GM12878 (cell line): ENCODE data around the gene DACH1.

Source experiments
- CEBPB ChIP-seq, 2 experiments: fragments of 150-350 bp in 1 of 2; IDR thresholded peaks; 2 replicates each; pipeline ENCODE4 v1.6.1; 2012 to 2014; ENCODE audit warnings: low read depth in 2 of 2, low read length in 2 of 2, borderline replicate concordance in 1 of 2, inconsistent platforms in 1 of 2
- EZH2 ChIP-seq: IDR thresholded peaks from 2 replicates; pipeline ENCODE4 v1.6.1; 2012; ENCODE audit warnings: low read depth, mild to moderate bottlenecking, control low read depth, inconsistent platforms, low read length, borderline replicate concordance; ENCODE audit not compliant: control insufficient read depth
- IKZF1 ChIP-seq: fragments of 450-650 bp; conservative IDR thresholded peaks from 2 replicates; pipeline ENCODE4 v1.6.1; 2017; ENCODE audit warnings: antibody characterized with exemption, mild to moderate bottlenecking
- MYC ChIP-seq: IDR thresholded peaks from 2 replicates; pipeline ENCODE4 v1.6.1; 2011; ENCODE audit warnings: mild to moderate bottlenecking, low read length, moderate library complexity, inconsistent platforms; ENCODE audit not compliant: insufficient read depth, insufficient replicate concordance, insufficient read length, severe bottlenecking
- TF ChIP-seq, protein P1 (sequence below): fragments of 450-650 bp; IDR thresholded peaks from 2 replicates; pipeline ENCODE4 v1.6.1; 2016; ENCODE audit warnings: mild to moderate bottlenecking

DNA sequence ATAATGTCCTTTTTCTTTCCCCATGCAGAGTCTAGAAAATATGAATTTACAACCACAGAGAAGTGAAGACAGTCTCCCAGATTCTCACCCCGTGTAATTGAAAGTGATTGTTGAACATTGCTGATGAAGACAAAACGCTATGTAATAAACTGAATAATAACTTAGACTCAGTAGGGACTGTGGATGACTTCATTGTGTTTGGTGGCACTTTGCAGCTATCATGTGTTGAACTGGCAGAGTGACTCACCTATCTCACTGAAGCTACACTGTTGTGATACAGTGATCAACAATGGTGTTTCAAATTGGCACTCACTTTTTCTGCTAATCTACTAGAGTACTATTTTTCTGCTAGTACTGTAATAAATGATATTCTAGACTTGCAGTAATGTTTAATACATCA is 261.3 kb downstream of the DACH1 start:
- TF ChIP-seq, protein P1, sequence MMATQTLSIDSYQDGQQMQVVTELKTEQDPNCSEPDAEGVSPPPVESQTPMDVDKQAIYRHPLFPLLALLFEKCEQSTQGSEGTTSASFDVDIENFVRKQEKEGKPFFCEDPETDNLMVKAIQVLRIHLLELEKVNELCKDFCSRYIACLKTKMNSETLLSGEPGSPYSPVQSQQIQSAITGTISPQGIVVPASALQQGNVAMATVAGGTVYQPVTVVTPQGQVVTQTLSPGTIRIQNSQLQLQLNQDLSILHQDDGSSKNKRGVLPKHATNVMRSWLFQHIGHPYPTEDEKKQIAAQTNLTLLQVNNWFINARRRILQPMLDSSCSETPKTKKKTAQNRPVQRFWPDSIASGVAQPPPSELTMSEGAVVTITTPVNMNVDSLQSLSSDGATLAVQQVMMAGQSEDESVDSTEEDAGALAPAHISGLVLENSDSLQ = no peak
- TF ChIP-seq EZH2 = no peak
- TF ChIP-seq IKZF1 = no peak
- TF ChIP-seq MYC = no peak
- TF ChIP-seq CEBPB (IDR thresholded peaks at IDR 0.05; ENCODE audit: borderline replicate concordance in 1 of 2, low read depth in 2 of 2, low read length in 2 of 2) = no peak
